DMS79 treated with DMSO at 0.1 percent for 48 hours (cell line): Measurements from ENCODE around the gene RHEB.

Experiments used
- DNase-seq: peaks from one replicate; lab custom pipeline; 2025; lab: John Stamatoyannopoulos, UW

The RHEB gene

DNA sequence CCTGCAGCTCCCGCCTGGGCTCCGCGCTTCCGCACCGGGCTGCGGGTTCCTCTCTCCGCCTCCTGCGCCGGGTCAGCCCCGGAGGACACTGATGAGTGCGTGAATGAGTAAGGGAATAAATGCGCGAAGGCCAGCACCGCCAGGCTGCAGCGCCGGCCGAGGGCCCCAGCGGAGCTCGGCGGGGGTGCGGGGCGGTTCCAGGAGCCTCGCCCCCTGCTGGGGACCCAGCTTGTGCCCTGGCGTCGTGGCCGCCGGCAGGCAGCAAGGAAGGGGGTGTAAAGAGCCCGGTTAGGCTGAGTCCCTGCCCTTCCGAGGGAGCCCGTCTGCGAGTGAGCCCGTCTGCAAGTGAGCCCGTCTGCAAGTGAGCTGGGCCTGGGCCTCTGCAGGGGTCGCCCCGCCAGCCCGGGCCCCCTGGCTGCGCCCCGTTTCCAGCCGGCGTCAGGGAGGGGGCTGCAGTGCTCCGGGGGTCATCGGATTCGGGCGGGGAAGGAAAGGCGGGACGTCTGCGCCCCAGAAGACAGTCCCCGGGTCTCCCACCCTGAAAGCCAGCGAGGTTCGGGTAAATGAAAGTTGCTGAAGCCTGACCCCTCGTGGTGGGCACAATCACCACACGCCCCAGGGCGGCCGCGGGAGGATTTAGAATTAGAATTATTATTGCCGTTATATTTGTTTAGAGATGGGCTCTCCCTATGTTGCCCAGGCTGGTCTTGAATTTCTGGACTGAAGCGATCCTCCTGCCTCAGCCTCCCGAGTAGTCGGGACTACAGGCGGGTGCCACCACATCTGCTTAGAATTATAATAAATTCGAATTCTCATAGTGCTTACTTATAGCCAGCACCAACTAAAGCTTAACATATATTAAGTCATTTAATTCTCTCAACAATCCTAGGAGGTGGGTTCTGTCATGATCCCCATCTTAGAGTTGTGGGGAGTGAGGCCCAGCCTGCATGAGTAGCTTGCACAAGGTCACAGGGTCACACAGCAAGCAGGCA is 71.1 kb downstream of the RHEB start:
- peak; percentile 36 for DNase-seq

DNA sequence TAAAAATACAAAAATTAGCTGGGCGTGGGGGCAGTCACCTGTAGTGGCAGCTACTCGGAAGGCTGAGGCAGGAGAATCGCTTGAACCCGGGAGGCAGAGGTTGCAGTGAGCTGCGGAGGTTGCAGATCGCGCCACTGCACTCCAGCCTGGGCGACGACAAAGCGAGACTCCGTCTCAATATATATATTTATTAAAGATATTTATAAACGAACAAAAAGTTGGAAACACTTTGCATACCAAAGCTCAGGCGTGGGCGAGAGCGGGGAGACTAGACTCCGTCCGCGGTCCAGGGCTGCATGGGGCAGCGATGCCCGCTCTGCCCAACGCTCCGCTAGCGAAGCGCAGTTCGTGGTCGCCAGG is 71.8 kb downstream of the RHEB start:
- no peak for DNase-seq

DNA sequence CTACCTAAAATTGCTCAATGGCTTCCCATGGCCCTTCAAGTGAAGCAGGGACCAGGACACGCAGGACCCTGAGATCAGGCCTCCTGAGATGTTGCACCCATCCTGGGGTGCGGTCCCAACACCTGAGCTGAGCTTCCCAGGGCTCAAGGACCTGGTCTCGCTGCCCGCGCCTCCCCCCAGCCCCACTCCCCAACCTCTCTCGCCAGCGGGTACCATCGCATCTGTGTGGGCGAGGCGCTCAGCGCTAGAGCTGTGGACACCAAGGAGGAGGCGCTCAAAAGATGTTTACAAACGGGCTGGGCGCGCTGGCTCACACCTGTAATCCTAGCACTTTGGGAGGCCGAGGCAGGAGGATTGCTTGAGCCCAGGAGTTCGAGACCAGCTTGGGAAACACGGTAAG is 72.4 kb downstream of the RHEB start:
- no peak for DNase-seq

GRCh38 chr7:151446412-151446811 is 73.3 kb downstream of the RHEB start:
- no peak for DNase-seq

DNA sequence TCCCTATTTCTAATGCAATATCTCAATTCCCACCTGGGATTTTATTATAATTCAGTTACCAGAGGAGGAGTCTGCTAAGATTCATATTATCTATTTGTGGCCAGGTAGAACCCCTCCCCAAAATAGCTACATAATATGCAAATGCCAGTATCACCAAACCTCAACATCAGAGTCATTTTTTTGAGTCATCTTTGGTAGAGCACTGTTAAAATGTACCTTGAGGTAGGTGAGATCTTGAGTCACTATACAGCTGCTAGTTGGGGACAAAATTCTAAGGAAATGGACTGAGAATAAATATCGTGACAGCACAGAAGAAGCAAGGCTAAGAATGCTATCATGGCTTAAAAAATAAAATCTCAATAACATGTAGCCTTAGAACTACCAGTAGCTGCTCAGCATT is 75.1 kb downstream of the RHEB start:
- DNase-seq: no peak

GRCh38 chr7:151442776-151443496 is 76.8 kb downstream of the RHEB start:
- no peak for DNase-seq

DNA sequence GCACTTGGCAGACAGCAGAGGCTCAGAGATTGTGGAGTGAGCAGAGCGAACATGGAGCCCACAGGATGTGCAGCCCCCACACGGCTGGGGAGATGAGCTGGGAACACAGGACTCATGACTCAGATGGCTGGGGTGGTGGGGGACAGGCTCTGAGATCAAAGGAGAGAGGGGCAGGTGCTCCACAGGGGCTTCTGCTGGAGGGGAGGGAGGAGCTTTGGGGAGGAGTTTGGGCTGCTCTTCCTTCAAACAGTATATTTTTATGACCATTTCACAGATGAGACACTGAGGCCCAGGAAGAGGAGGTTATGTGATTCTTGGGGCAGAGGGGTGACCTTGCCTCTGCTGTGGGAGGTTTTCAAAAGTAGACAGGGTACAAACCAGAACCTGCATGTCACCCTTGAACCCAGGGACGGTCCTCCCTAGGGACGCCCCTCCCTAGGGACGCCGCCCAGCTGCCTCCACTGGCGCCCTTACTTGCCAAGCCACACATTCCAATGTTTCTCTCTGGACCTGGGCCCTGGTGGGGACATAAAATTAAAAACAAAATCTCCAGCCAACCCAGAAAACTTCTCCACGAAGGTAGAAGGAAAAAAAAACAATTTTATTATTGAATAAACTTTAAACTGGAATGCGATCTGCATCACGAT is 78.8 kb downstream of the RHEB start:
- DNase-seq: no peak

- peak; percentile 10 for DNase-seq
Measured at GRCh38 chr7:151439855-151440798, 79.6 kb downstream of the RHEB start, which contains the start of gene CRYGN. TSS of gene CRYGN (minus strand) at chr7:151440141. CDS start at chr7:151439917, 224 bp downstream.

- DNase-seq: no peak
Measured at GRCh38 chr7:151438864-151439601, 80.7 kb downstream of the RHEB start.

- no peak for DNase-seq
Measured at GRCh38 chr7:151437866-151438516, 81.7 kb downstream of the RHEB start.

DNA sequence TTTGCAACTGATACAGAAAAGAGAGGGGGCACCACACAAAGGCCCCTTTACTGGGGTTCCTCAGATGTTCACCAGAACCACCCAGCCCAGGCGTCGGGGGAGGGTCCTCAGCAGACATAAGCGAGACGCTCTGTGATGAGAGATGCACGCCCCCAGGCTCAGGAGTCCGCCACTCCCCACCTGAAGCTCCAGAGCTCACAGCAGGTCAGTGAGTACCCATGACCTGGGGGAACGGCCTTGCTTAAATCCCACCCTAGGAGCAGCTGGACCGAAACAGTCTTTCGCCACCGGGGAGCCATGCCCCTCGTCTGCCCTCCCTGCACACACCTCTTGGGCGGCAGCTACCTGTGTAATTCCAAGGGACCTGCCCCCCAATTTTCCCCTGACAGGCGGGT is 82.5 kb downstream of the RHEB start:
- no peak for DNase-seq

- no peak for DNase-seq
Measured at GRCh38 chr7:151436446-151437158, 83.1 kb downstream of the RHEB start.

GRCh38 chr7:151435971-151436370 is 83.7 kb downstream of the RHEB start:
- DNase-seq: no peak

DNA sequence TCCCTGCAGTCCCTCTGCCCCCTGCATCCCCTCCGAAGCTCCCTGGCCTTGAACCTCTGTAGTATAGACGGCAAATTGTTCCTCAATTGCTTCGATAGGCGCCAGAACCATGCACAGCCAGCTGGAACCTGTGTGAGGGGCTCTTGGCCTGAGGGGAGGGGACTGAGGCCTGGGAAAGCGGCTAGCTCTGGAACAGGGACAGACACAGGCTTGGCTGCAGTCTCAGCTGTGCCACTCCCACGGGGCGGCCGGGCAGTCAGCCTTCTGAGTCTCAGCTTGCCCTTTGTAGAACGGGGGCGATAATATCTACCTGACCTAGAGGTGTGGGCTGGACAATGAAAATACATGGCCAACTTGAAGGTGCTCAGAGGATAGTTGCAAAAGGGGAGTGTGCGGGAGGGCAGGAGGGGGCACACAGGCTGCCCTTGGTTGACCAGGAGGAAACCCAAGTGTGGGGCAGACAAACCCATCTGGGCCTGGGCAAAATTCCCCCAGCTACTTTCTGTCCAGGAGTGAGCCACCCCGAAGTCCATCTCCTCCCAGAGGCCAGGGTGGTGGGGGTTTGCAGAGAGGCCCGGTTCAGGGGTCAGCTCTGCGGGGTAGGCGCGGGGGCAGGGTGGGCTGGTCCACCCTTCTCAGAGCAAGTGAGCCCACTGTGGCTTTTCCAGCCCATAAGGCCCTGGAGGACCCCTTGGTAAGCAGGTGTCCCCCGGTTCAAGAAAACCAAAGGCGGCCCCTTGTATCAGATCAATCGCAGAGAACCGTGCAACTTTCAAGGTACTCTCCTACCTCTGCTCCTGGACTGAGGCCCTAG is 84.4 kb downstream of the RHEB start:
- no peak for DNase-seq

DNA sequence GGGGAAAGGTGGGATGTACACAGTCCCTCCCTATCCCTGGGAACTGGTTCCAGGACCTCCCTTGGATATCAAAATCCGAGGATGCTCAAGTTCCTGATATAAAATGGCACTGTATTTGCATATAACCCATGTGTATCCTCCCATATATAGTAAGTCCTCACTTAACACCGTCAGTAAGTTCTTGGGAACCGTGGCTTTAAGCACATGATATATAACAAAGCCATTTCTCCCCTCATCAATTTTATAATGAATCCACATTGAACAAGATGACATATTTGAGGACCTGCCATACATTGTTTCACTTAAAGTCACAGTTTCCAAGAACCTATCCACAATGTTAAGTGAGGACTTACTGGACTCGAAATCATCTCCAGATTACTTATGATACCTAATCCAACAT is 85.1 kb downstream of the RHEB start:
- no peak for DNase-seq

- DNase-seq: no peak
Measured at GRCh38 chr7:151433721-151434400, 85.8 kb downstream of the RHEB start.

- DNase-seq: no peak
Measured at GRCh38 chr7:151432658-151433521, 86.8 kb downstream of the RHEB start.
